Heart left ventricle (tissue), 13 donors: ENCODE data around the gene PTCSC3.

Experiments
- CTCF ChIP-seq, 12 donors: fragments of 200-600 bp; sonication (generic) in 4 of 12; IDR thresholded peaks; one replicate each; pipeline versions ENCODE4 v1.5.0 to v1.8.0; 2018 to 2022; ENCODE audit warnings: antibody characterized with exemption in 12 of 12, mild to moderate bottlenecking in 5 of 12
- POLR2A ChIP-seq, 2 donors: fragments of 450-650 bp; IDR thresholded peaks; one replicate each; pipeline ENCODE4 v1.6.1; 2017; ENCODE audit warnings: antibody characterized with exemption in 2 of 2, mild to moderate bottlenecking in 2 of 2, moderate library complexity in 2 of 2
- donor health status: ischemic (EF 13 %, LVEDD 7.1; RV severe dilation, severe dysfunction).
- donor health status: DM: no; HTN: yes; CAD: no.
- donor health status: DM: no; HTN: no; CAD: no.
- donor health status: ischemic (EF 25% LVEDD 6.9; RV normal size, moderate dysfunction).
- donor health status: ischemic (EF 25% LVEDD 5.7; RV mildly dilated, moderate dysfunction).
- donor health status: ischemic (EF 35%, LVEDD 5.7; RV mildly dilated, moderate dysfunction).
- donor health status: nonischemic (EF 11% LVEDD 7.7; RV severe dilation, severe dysfunction).
- donor health status: DM: yes; HTN: yes; CAD: no.
- donor health status: PGD.
- donor health status: ischemic (EF 29% LVEDD 5.4; RV normal size, mild dysfunction).
- donor health status: nonischemic (EF 23%, LVEDD 6.1; RV moderate dilation, normal function).

- TF ChIP-seq CTCF (IDR thresholded peaks at IDR 0.05): no peak
- no peak for TF ChIP-seq POLR2A (IDR thresholded peaks at IDR 0.05)
These were observed 49.6 kb upstream of the PTCSC3 start for GRCh38 chr14:36226164-36226563.
